Right ventricle myocardium superior (tissue), 1 donor: ENCODE measurements around the gene CCDC137. TPM values are rescaled to one million over a fixed set of nuclear protein-coding genes. Genes with fewer than 3 reads are reported as not detected.

Source experiments
- ATAC-seq: fragments of 200-7000 bp; cut with Tn5 transposase; one replicate; pipeline ENCODE4 v1.9.1; 2020; ENCODE audit warnings: mild to moderate bottlenecking; ENCODE audit not compliant: poor library complexity
- DNase-seq: peaks from one replicate; pipeline ENCODE4 v3.0.0-alpha.2; 2020
- intact Hi-C: fragments of 100-400 bp; cut with DNase I; formaldehyde crosslinking; loops from one replicate; pipeline ENCODE4 v1.11.2; 2022
- total RNA-seq: library from RNA; stranded (reverse); fragmentation: NEBNext Ultra II Directional; extraction: Animal tissue kit (Norgen Biotek cat#: 25700); gene quantifications from one replicate; pipeline ENCODE4 v1.2.1, GENCODE V29; 2021
- donor health status: DM: no; HTN: yes; CAD: no; lungs with severe emphysema.

The CCDC137 gene
- total RNA-seq, 1 donor from 2014 or later = 4.8 TPM

- intact Hi-C loops = no loop called here
- DNase-seq (no peak), ATAC-seq (no peak)
Observed at GRCh38 chr17:81648013-81648706, 18.4 kb upstream of the CCDC137 start.

GRCh38 chr17:81648707-81649085, 17.8 kb upstream of the CCDC137 start:
- intact Hi-C loops = no loop called here
- ATAC-seq = no peak
- no peak for DNase-seq

GRCh38 chr17:81650951-81651350, 15.6 kb upstream of the CCDC137 start:
- DNase-seq (no peak), ATAC-seq (no peak)
- intact Hi-C loops = no loop called here

- intact Hi-C loops = no loop called here
- no peak for ATAC-seq
- DNase-seq = no peak
Observed at GRCh38 chr17:81651692-81652091, 14.8 kb upstream of the CCDC137 start.

- DNase-seq (no peak), ATAC-seq (no peak)
- intact Hi-C loops = no loop called here
Observed at GRCh38 chr17:81652906-81653771, 13.4 kb upstream of the CCDC137 start.

GRCh38 chr17:81655378-81656117, 11.0 kb upstream of the CCDC137 start:
- ATAC-seq (no peak), DNase-seq (no peak)
- intact Hi-C loops = no loop called here

- DNase-seq (no peak), ATAC-seq (no peak)
- intact Hi-C loops = no loop called here
Observed at GRCh38 chr17:81656118-81656743, 10.3 kb upstream of the CCDC137 start, which contains the start of gene PDE6G. TSS of gene PDE6G (minus strand) at chr17:81656542. CDS start at chr17:81653305, 3,237 bp downstream.

GRCh38 chr17:81656835-81657234, 9.7 kb upstream of the CCDC137 start:
- DNase-seq (no peak), ATAC-seq (no peak)
- intact Hi-C loops = no loop called here

GRCh38 chr17:81659038-81659437, 7.5 kb upstream of the CCDC137 start:
- ATAC-seq = no peak
- no peak for DNase-seq
- intact Hi-C loops = no loop called here

- ATAC-seq (no peak), DNase-seq (no peak)
- intact Hi-C loops = no loop called here
Observed at GRCh38 chr17:81660441-81660840, 6.1 kb upstream of the CCDC137 start.

GRCh38 chr17:81662002-81662401, 4.5 kb upstream of the CCDC137 start:
- ATAC-seq = no peak
- DNase-seq = no peak
- intact Hi-C loops = no loop called here

- DNase-seq (no peak), ATAC-seq (no peak)
- intact Hi-C loops = no loop called here
Observed at GRCh38 chr17:81664051-81664470, 2.5 kb upstream of the CCDC137 start.

GRCh38 chr17:81665205-81666091, 1.1 kb upstream of the CCDC137 start:
- intact Hi-C loops = no loop called here
- DNase-seq (no peak), ATAC-seq (peak; percentile 17)

GRCh38 chr17:81666092-81666341, 520 bp upstream of the CCDC137 start:
- ATAC-seq = peak; percentile 25
- intact Hi-C loops = no loop called here
- DNase-seq = no peak

GRCh38 chr17:81667754-81668153, 1.2 kb downstream of the CCDC137 start:
- ATAC-seq (no peak), DNase-seq (no peak)
- intact Hi-C loops = no loop called here

GRCh38 chr17:81672504-81672903, 6.0 kb downstream of the CCDC137 start:
- intact Hi-C loops = no loop called here
- DNase-seq (peak; percentile 33), ATAC-seq (no peak)

- ATAC-seq (no peak), DNase-seq (peak; percentile 37)
- intact Hi-C loops = no loop called here
Observed at GRCh38 chr17:81672954-81673353, 6.4 kb downstream of the CCDC137 start.

GRCh38 chr17:81673561-81674258, 7.2 kb downstream of the CCDC137 start:
- DNase-seq = peak; percentile 35
- intact Hi-C loops = no loop called here
- no peak for ATAC-seq
